Ramos (cell line): Measurements from ENCODE around the gene SRSF6.
"Not testable (repeated sequence)": the region's sequence is repeated elsewhere in the genome, so short reads cannot be mapped to it uniquely, and the experiment has no call there.

ENCODE experiments used
- in situ Hi-C: fragments of 300-500 bp; cut with MboI; formaldehyde crosslinking; loops from one replicate; pipeline ENCODE4 v1.14.3; 2022; ENCODE audit warnings: low sequenced_read_pairs; ENCODE audit not compliant: unreplicated experiment

The SRSF6 gene

GRCh38 chr20:43465625-43465943, 7.9 kb downstream of the SRSF6 start:
- in situ Hi-C loops = no loop called here

GRCh38 chr20:43467589-43467988, 9.9 kb downstream of the SRSF6 start:
- in situ Hi-C loops = no loop called here

- in situ Hi-C loops = no loop called here
These were observed 15.1 kb downstream of the SRSF6 start for GRCh38 chr20:43472671-43473380.

- in situ Hi-C loops = no loop called here
These were observed 15.6 kb downstream of the SRSF6 start for GRCh38 chr20:43473381-43473704.

- in situ Hi-C loops = no loop called here
These were observed 19.5 kb downstream of the SRSF6 start for GRCh38 chr20:43477193-43477592.

GRCh38 chr20:43477619-43478018, 19.9 kb downstream of the SRSF6 start:
- in situ Hi-C loops = no loop called here

GRCh38 chr20:43490038-43490437, 32.3 kb downstream of the SRSF6 start:
- in situ Hi-C loops = no loop called here

- in situ Hi-C loops = no loop called here
These were observed 34.4 kb downstream of the SRSF6 start for GRCh38 chr20:43492101-43492500.

GRCh38 chr20:43495388-43495787, 37.7 kb downstream of the SRSF6 start:
- in situ Hi-C loops = no loop called here

- in situ Hi-C loops = not testable (repeated sequence)
These were observed 44.3 kb downstream of the SRSF6 start for GRCh38 chr20:43502021-43502420.

GRCh38 chr20:43506238-43506637, 48.5 kb downstream of the SRSF6 start:
- in situ Hi-C loops = no loop called here

GRCh38 chr20:43507150-43508080, 49.7 kb downstream of the SRSF6 start, which contains the start of gene L3MBTL1:
Gene L3MBTL1 (plus strand): TSS chr20:43507697. CDS start chr20:43513504, 5,807 bp downstream.
- in situ Hi-C loops = no loop called here

- in situ Hi-C loops = no loop called here
These were observed 50.4 kb downstream of the SRSF6 start for GRCh38 chr20:43508106-43508505.

- in situ Hi-C loops = no loop called here
These were observed 50.9 kb downstream of the SRSF6 start for GRCh38 chr20:43508604-43509040.

- in situ Hi-C loops = no loop called here
These were observed 54.2 kb downstream of the SRSF6 start for GRCh38 chr20:43511879-43512278.

GRCh38 chr20:43513372-43513930, 55.8 kb downstream of the SRSF6 start:
- in situ Hi-C loops = no loop called here
